ENCODE measurements around the gene SLC25A53.
"Not testable (repeated sequence)": the region's sequence is repeated elsewhere in the genome, so short reads cannot be mapped to it uniquely, and the experiment has no call there.

SLC25A53 gene

GRCh38 chrX:104130808-104131207, 26.0 kb downstream of the SLC25A53 start:
- no peak for DNase-seq (ENCODE audit: low spot score)

- DNase-seq (ENCODE audit: low spot score), result no peak
Observed at GRCh38 chrX:104126856-104127255, 30.0 kb downstream of the SLC25A53 start.

GRCh38 chrX:104122829-104123228, 34.0 kb downstream of the SLC25A53 start:
- peak; percentile 10 for DNase-seq (ENCODE audit: low spot score)

GRCh38 chrX:104118765-104119164, 38.0 kb downstream of the SLC25A53 start:
- no peak for DNase-seq (ENCODE audit: low spot score)

GRCh38 chrX:104117759-104118158, 39.0 kb downstream of the SLC25A53 start:
- DNase-seq (ENCODE audit: low spot score), result no peak

- peak; percentile 59 for DNase-seq (ENCODE audit: low spot score)
Observed at GRCh38 chrX:104113222-104113965, 43.4 kb downstream of the SLC25A53 start.

GRCh38 chrX:104112326-104112951, 44.4 kb downstream of the SLC25A53 start, which contains the start of gene ZCCHC18:
ZCCHC18 (plus strand) TSS chrX:104112523; CDS start chrX:104114112, 1,589 bp downstream.
- DNase-seq (ENCODE audit: low spot score), result peak; percentile 12

GRCh38 chrX:104110491-104111240, 46.1 kb downstream of the SLC25A53 start:
- peak; percentile 20 for DNase-seq (ENCODE audit: low spot score)

GRCh38 chrX:104108955-104109354, 47.9 kb downstream of the SLC25A53 start:
- DNase-seq (ENCODE audit: low spot score), result no peak

- no peak for DNase-seq (ENCODE audit: low spot score)
Observed at GRCh38 chrX:104105330-104106262, 51.2 kb downstream of the SLC25A53 start.

GRCh38 chrX:104104676-104105075, 52.1 kb downstream of the SLC25A53 start:
- DNase-seq (ENCODE audit: low spot score), result no peak

- no peak for DNase-seq (ENCODE audit: low spot score)
Observed at GRCh38 chrX:104098919-104099318, 57.9 kb downstream of the SLC25A53 start.

GRCh38 chrX:104098151-104098808, 58.5 kb downstream of the SLC25A53 start:
- DNase-seq (ENCODE audit: low spot score), result peak; percentile 69

- DNase-seq (ENCODE audit: low spot score), result no peak
Observed at GRCh38 chrX:104085919-104086318, 70.9 kb downstream of the SLC25A53 start.

- DNase-seq (ENCODE audit: low spot score), result no peak
Observed at GRCh38 chrX:104085477-104085876, 71.3 kb downstream of the SLC25A53 start.

GRCh38 chrX:104084534-104085277, 72.1 kb downstream of the SLC25A53 start:
- DNase-seq (ENCODE audit: low spot score), result no peak

- no peak for DNase-seq (ENCODE audit: low spot score)
Observed at GRCh38 chrX:104084063-104084462, 72.7 kb downstream of the SLC25A53 start.

- DNase-seq (ENCODE audit: low spot score), result not testable (repeated sequence)
Observed at GRCh38 chrX:104077854-104078253, 79.0 kb downstream of the SLC25A53 start.

- DNase-seq (ENCODE audit: low spot score), result not testable (repeated sequence)
Observed at GRCh38 chrX:104075778-104076445, 80.9 kb downstream of the SLC25A53 start, which contains the start of gene TMSB15C. TMSB15C (minus strand) TSS chrX:104076236.

GRCh38 chrX:104062636-104063035, 94.2 kb downstream of the SLC25A53 start:
- not testable (repeated sequence) for DNase-seq (ENCODE audit: low spot score)
